A549 (cell line): ENCODE measurements around the gene RPGRIP1. TPM values are rescaled to one million over a fixed set of nuclear protein-coding genes. Genes with fewer than 3 reads are reported as not detected.

ENCODE experiments used
- ATAC-seq, 2 experiments: fragments of 200-7000 bp in 1 of 2; fragments of >200 bp in 1 of 2; cut with Nextera tagmentation in 1 of 2; cut with Tn5 transposase in 1 of 2; 3 replicates each; pipeline versions ENCODE4 v1.8.0 to v1.9.1; 2018 to 2020; ENCODE audit warnings: mild to moderate bottlenecking in 1 of 2, moderate library complexity in 1 of 2
- CTCF ChIA-PET: fragments of 300-600 bp; sonication (Branson Sonifier 250); formaldehyde crosslinking; extraction: SDS; loops from one replicate; lab custom pipeline; 2021; ENCODE audit warnings: antibody characterized with exemption, inconsistent platforms; lab: Yijun Ruan, JAX
- POLR2A ChIA-PET: fragments of 350-600 bp; formaldehyde crosslinking; extraction: SDS; loops from one replicate; lab custom pipeline; 2021; ENCODE audit warnings: antibody characterized with exemption, inconsistent platforms; lab: Yijun Ruan, JAX
- DNase-seq, 2 experiments: peaks; one replicate each; pipeline versions ENCODE4 v3.0.0 to v3.0.0-alpha.2; 2011 to 2016; ENCODE audit warnings: low read depth in 1 of 2, low spot score in 1 of 2
- FAIRE-seq: peaks from 2 replicates; lab custom pipeline; 2011; peaks lifted over from hg19 to GRCh38; lab: Jason Lieb, UNC
- H3K27ac ChIP-seq, 2 experiments: fragments of >200 bp; sonication (Bioruptor Twin); formaldehyde crosslinking; 3 replicates each; pipeline ENCODE4 v1.5.1; 2016 to 2017
- H3K4me1 ChIP-seq: fragments of >200 bp; sonication (Bioruptor Twin); formaldehyde crosslinking; 3 replicates; pipeline ENCODE4 v1.6.1; 2016
- H3K4me2 ChIP-seq: fragments of >200 bp; sonication (Bioruptor Twin); formaldehyde crosslinking; 3 replicates; pipeline ENCODE4 v1.6.1; 2016
- H3K4me3 ChIP-seq: fragments of >200 bp; sonication (Bioruptor Twin); formaldehyde crosslinking; 3 replicates; pipeline ENCODE4 v1.5.1; 2016
- H3K9me3 ChIP-seq: fragments of >200 bp; sonication (Bioruptor Twin); formaldehyde crosslinking; 3 replicates; pipeline ENCODE4 v1.6.1; 2016
- BHLHE40 ChIP-seq: IDR thresholded peaks from 2 replicates; pipeline ENCODE4 v1.6.1; 2012; ENCODE audit warnings: low read depth, low read length, inconsistent platforms
- CBX8 ChIP-seq: fragments of 200-600 bp; sonication (generic); IDR thresholded peaks from 2 replicates; pipeline ENCODE4 v1.6.1; 2016
- CEBPB ChIP-seq, 2 experiments: fragments of >200 bp in 1 of 2; sonication (Bioruptor Twin) in 1 of 2; formaldehyde crosslinking in 1 of 2; IDR thresholded peaks; 2 replicates each; pipeline ENCODE4 v1.6.1; 2012 to 2016
- CHD2 ChIP-seq: fragments of 150-350 bp; IDR thresholded peaks from 2 replicates; pipeline ENCODE4 v1.6.1; 2014; ENCODE audit warnings: low read length; ENCODE audit not compliant: partially characterized antibody
- FOXS1 ChIP-seq: fragments of 250-450 bp; sonication (Bioruptor Pico); IDR thresholded peaks from 2 replicates; pipeline ENCODE4 v1.5.0; 2020; ENCODE audit warnings: mild to moderate bottlenecking, moderate library complexity
- HDAC2 ChIP-seq: fragments of 200-600 bp; sonication (generic); IDR thresholded peaks from 2 replicates; pipeline ENCODE4 v1.6.1; 2016
- HOXB13 ChIP-seq: fragments of 250-450 bp; sonication (Bioruptor Pico); IDR thresholded peaks from 2 replicates; pipeline ENCODE4 v1.5.0; 2020; ENCODE audit warnings: low read depth, mild to moderate bottlenecking, moderate library complexity
- JUNB ChIP-seq: fragments of >200 bp; sonication (Bioruptor Twin); formaldehyde crosslinking; IDR thresholded peaks from 2 replicates; pipeline ENCODE4 v1.6.1; 2016
- KDM5A ChIP-seq: fragments of 200-600 bp; sonication (generic); IDR thresholded peaks from 2 replicates; pipeline ENCODE4 v1.6.1; 2016; ENCODE audit warnings: antibody characterized with exemption, mild to moderate bottlenecking
- MAFK ChIP-seq: fragments of 450-650 bp; IDR thresholded peaks from 2 replicates; pipeline ENCODE4 v1.6.1; 2014; ENCODE audit not compliant: partially characterized antibody
- MAZ ChIP-seq: fragments of 150-350 bp; IDR thresholded peaks from 2 replicates; pipeline ENCODE4 v1.6.1; 2014; ENCODE audit warnings: antibody characterized with exemption, low read depth, low read length, borderline replicate concordance
- MYC ChIP-seq: IDR thresholded peaks from 2 replicates; pipeline ENCODE4 v1.6.1; 2012; ENCODE audit warnings: mild to moderate bottlenecking, inconsistent platforms, low read length, improper control_type of control experiment, borderline replicate concordance
- NPAS2 ChIP-seq: fragments of 250-450 bp; sonication (Bioruptor Pico); IDR thresholded peaks from 2 replicates; pipeline ENCODE4 v1.8.0; 2022; ENCODE audit warnings: mild to moderate bottlenecking, moderate library complexity, borderline replicate concordance
- NR3C1 ChIP-seq: fragments of >200 bp; sonication (Bioruptor Twin); formaldehyde crosslinking; IDR thresholded peaks from 3 replicates; pipeline ENCODE4 v1.6.1; 2017
- RNF2 ChIP-seq: fragments of 200-600 bp; sonication (generic); IDR thresholded peaks from 2 replicates; pipeline ENCODE4 v1.6.1; 2016; ENCODE audit warnings: low read depth, mild to moderate bottlenecking, antibody characterized with exemption, moderate library complexity, borderline replicate concordance
- TP53 ChIP-seq: fragments of 250-450 bp; sonication (Bioruptor Pico); IDR thresholded peaks from 2 replicates; pipeline ENCODE4 v1.5.0; 2021; ENCODE audit warnings: mild to moderate bottlenecking, moderate library complexity
- ZSCAN20 ChIP-seq: fragments of 250-450 bp; sonication (Bioruptor Pico); IDR thresholded peaks from 2 replicates; pipeline ENCODE4 v1.8.0; 2022; ENCODE audit warnings: mild to moderate bottlenecking, moderate library complexity
- WGBS: methylation state at CpG from one replicate; pipeline ENCODE4 v1.1.6; 2017; ENCODE audit errors: missing lambda C conversion rate; 5-methylcytosine and 5-hydroxymethylcytosine counted together
- polyA plus RNA-seq, 4 experiments: library from polyadenylated mRNA; depleted of rRNA in 3 of 4; stranded (reverse); fragments of >200 nt; fragmentation: RNase III in 1 of 4; extraction: RNeasy Plus Mini Kit Qiagen cat#74134 plus additional on column Dnase treatment in 1 of 4; gene quantifications; 2 replicates in 3 of 4; 3 replicates in 1 of 4; pipeline ENCODE4 v1.2.3, GENCODE V29; 2011 to 2017
- TF ChIP-seq, protein P1 (sequence below): fragments of 250-450 bp; sonication (Bioruptor Pico); IDR thresholded peaks from 2 replicates; pipeline ENCODE4 v1.5.0; 2021; ENCODE audit warnings: mild to moderate bottlenecking, moderate library complexity, borderline replicate concordance
- TF ChIP-seq, protein P2 (sequence below): fragments of >200 bp; sonication (Bioruptor Twin); formaldehyde crosslinking; IDR thresholded peaks from 3 replicates; pipeline ENCODE4 v1.6.1; 2016
- TF ChIP-seq, protein P3 (sequence below): fragments of 200-600 bp; sonication (generic); IDR thresholded peaks from 2 replicates; pipeline ENCODE4 v1.6.1; 2016; ENCODE audit warnings: antibody characterized with exemption, mild to moderate bottlenecking, moderate library complexity
- TF ChIP-seq, protein P4 (sequence below): fragments of 450-650 bp; IDR thresholded peaks from 2 replicates; pipeline ENCODE4 v1.6.1; 2014; ENCODE audit warnings: antibody characterized with exemption
- TF ChIP-seq, protein P5 (sequence below): fragments of 150-350 bp; IDR thresholded peaks from 2 replicates; pipeline ENCODE4 v1.6.1; 2014; ENCODE audit warnings: low read depth, mild to moderate bottlenecking, low read length
- TF ChIP-seq, protein P6 (sequence below): fragments of >200 bp; sonication (Bioruptor Twin); formaldehyde crosslinking; IDR thresholded peaks from 3 replicates; pipeline ENCODE4 v1.5.1; 2016
- TF ChIP-seq, protein P7 (sequence below): IDR thresholded peaks from 2 replicates; pipeline ENCODE4 v1.6.1; 2012; ENCODE audit warnings: low read depth, borderline replicate concordance
- TF ChIP-seq, protein P8 (sequence below): fragments of 250-450 bp; sonication (Bioruptor Pico); IDR thresholded peaks from 2 replicates; pipeline ENCODE4 v1.5.0; 2020; ENCODE audit warnings: low read depth, mild to moderate bottlenecking, moderate library complexity
- TF ChIP-seq, protein P9 (sequence below): IDR thresholded peaks from 2 replicates; pipeline ENCODE4 v1.6.1; 2012

Gene RPGRIP1
- polyA plus RNA-seq, 2 of the 4 experiments (the other 2 are of a cell fraction), result 0.26 to 1.5 TPM

- Histone ChIP-seq H3K4me1 (peaks cover 18% of the 10 kb centered on the region), H3K9me3 (no peaks in the 10 kb centered on the region), H3K4me3 (peak overlapping the region; percentile 35), H3K4me2 (peak overlapping the region; percentile 78), H3K27ac (peak overlapping the region; percentile 77 to 89)
- ATAC-seq (peak; percentile 94 to 95), DNase-seq (peak; percentile 50 to 97), FAIRE-seq (peak; percentile 84)
- 7% methylated on average over 16 of the region's 16 CpGs for WGBS
- POLR2A ChIA-PET, result interaction anchor here (1.2 to 1.4 kb wide), 3 partner anchors 10 to 76 kb away, joined by 5 to 8 read pairs (median 7); partner anchors contain the start of gene SUPT16H
- CTCF ChIA-PET, result no interaction called here
- TF ChIP-seq CBX8 (no peak), FOXS1 (CRISPR knock-in tag) (no peak), KDM5A (no peak), NR3C1 (no peak), TP53 (CRISPR knock-in tag) (no peak), HOXB13 (CRISPR knock-in tag) (no peak), MAZ (no peak), BHLHE40 (no peak), MAFK (no peak), JUNB (no peak), CEBPB (IDR thresholded peaks at IDR 0.05) (no peak), HDAC2 (no peak), CHD2 (no peak), ZSCAN20 (CRISPR knock-in tag) (no peak), RNF2 (no peak), MYC (peak; percentile 97), NPAS2 (CRISPR knock-in tag) (no peak)
- TF ChIP-seq, protein P1, sequence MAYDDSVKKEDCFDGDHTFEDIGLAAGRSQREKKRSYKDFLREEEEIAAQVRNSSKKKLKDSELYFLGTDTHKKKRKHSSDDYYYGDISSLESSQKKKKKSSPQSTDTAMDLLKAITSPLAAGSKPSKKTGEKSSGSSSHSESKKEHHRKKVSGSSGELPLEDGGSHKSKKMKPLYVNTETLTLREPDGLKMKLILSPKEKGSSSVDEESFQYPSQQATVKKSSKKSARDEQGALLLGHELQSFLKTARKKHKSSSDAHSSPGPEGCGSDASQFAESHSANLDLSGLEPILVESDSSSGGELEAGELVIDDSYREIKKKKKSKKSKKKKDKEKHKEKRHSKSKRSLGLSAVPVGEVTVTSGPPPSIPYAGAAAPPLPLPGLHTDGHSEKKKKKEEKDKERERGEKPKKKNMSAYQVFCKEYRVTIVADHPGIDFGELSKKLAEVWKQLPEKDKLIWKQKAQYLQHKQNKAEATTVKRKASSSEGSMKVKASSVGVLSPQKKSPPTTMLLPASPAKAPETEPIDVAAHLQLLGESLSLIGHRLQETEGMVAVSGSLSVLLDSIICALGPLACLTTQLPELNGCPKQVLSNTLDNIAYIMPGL, result no peak
- TF ChIP-seq, protein P2, sequence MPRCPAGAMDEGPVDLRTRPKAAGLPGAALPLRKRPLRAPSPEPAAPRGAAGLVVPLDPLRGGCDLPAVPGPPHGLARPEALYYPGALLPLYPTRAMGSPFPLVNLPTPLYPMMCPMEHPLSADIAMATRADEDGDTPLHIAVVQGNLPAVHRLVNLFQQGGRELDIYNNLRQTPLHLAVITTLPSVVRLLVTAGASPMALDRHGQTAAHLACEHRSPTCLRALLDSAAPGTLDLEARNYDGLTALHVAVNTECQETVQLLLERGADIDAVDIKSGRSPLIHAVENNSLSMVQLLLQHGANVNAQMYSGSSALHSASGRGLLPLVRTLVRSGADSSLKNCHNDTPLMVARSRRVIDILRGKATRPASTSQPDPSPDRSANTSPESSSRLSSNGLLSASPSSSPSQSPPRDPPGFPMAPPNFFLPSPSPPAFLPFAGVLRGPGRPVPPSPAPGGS, result 0 out of 3 replicates have a peak, but pooled peaks have one; percentile 53
- TF ChIP-seq, protein P3, sequence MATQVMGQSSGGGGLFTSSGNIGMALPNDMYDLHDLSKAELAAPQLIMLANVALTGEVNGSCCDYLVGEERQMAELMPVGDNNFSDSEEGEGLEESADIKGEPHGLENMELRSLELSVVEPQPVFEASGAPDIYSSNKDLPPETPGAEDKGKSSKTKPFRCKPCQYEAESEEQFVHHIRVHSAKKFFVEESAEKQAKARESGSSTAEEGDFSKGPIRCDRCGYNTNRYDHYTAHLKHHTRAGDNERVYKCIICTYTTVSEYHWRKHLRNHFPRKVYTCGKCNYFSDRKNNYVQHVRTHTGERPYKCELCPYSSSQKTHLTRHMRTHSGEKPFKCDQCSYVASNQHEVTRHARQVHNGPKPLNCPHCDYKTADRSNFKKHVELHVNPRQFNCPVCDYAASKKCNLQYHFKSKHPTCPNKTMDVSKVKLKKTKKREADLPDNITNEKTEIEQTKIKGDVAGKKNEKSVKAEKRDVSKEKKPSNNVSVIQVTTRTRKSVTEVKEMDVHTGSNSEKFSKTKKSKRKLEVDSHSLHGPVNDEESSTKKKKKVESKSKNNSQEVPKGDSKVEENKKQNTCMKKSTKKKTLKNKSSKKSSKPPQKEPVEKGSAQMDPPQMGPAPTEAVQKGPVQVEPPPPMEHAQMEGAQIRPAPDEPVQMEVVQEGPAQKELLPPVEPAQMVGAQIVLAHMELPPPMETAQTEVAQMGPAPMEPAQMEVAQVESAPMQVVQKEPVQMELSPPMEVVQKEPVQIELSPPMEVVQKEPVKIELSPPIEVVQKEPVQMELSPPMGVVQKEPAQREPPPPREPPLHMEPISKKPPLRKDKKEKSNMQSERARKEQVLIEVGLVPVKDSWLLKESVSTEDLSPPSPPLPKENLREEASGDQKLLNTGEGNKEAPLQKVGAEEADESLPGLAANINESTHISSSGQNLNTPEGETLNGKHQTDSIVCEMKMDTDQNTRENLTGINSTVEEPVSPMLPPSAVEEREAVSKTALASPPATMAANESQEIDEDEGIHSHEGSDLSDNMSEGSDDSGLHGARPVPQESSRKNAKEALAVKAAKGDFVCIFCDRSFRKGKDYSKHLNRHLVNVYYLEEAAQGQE, result no peak
- TF ChIP-seq, protein P4, sequence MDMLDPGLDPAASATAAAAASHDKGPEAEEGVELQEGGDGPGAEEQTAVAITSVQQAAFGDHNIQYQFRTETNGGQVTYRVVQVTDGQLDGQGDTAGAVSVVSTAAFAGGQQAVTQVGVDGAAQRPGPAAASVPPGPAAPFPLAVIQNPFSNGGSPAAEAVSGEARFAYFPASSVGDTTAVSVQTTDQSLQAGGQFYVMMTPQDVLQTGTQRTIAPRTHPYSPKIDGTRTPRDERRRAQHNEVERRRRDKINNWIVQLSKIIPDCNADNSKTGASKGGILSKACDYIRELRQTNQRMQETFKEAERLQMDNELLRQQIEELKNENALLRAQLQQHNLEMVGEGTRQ, result peak; percentile 53
- TF ChIP-seq, protein P5, sequence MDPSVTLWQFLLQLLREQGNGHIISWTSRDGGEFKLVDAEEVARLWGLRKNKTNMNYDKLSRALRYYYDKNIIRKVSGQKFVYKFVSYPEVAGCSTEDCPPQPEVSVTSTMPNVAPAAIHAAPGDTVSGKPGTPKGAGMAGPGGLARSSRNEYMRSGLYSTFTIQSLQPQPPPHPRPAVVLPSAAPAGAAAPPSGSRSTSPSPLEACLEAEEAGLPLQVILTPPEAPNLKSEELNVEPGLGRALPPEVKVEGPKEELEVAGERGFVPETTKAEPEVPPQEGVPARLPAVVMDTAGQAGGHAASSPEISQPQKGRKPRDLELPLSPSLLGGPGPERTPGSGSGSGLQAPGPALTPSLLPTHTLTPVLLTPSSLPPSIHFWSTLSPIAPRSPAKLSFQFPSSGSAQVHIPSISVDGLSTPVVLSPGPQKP, result no peak
- TF ChIP-seq, protein P6, sequence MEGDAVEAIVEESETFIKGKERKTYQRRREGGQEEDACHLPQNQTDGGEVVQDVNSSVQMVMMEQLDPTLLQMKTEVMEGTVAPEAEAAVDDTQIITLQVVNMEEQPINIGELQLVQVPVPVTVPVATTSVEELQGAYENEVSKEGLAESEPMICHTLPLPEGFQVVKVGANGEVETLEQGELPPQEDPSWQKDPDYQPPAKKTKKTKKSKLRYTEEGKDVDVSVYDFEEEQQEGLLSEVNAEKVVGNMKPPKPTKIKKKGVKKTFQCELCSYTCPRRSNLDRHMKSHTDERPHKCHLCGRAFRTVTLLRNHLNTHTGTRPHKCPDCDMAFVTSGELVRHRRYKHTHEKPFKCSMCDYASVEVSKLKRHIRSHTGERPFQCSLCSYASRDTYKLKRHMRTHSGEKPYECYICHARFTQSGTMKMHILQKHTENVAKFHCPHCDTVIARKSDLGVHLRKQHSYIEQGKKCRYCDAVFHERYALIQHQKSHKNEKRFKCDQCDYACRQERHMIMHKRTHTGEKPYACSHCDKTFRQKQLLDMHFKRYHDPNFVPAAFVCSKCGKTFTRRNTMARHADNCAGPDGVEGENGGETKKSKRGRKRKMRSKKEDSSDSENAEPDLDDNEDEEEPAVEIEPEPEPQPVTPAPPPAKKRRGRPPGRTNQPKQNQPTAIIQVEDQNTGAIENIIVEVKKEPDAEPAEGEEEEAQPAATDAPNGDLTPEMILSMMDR, result no peak
- TF ChIP-seq, protein P7, sequence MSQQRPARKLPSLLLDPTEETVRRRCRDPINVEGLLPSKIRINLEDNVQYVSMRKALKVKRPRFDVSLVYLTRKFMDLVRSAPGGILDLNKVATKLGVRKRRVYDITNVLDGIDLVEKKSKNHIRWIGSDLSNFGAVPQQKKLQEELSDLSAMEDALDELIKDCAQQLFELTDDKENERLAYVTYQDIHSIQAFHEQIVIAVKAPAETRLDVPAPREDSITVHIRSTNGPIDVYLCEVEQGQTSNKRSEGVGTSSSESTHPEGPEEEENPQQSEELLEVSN, result peak; percentile 71; the same call in 1 of the 2 replicates
- TF ChIP-seq, protein P8, sequence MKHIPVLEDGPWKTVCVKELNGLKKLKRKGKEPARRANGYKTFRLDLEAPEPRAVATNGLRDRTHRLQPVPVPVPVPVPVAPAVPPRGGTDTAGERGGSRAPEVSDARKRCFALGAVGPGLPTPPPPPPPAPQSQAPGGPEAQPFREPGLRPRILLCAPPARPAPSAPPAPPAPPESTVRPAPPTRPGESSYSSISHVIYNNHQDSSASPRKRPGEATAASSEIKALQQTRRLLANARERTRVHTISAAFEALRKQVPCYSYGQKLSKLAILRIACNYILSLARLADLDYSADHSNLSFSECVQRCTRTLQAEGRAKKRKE, result no peak
- TF ChIP-seq, protein P9, sequence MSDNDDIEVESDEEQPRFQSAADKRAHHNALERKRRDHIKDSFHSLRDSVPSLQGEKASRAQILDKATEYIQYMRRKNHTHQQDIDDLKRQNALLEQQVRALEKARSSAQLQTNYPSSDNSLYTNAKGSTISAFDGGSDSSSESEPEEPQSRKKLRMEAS, result peak; percentile 95
Observed at GRCh38 chr14:21308479-21309237, 28.8 kb downstream of the RPGRIP1 start.
